Colonic mucosa (tissue), 4 donors: ENCODE data around the gene TAS2R19. TPM values are rescaled to one million over a fixed set of nuclear protein-coding genes. Genes with fewer than 3 reads are reported as not detected.
"Not testable (repeated sequence)": the region's sequence is repeated elsewhere in the genome, so short reads cannot be mapped to it uniquely, and the experiment has no call there.

Experiments
- DNase-seq: peaks from one replicate; pipeline ENCODE4 v3.0.0-alpha.2; 2020
- H3K27ac ChIP-seq: fragments of 200-600 bp; one replicate; pipeline ENCODE4 v1.8.0; 2021
- H3K27me3 ChIP-seq: fragments of 200-600 bp; one replicate; pipeline ENCODE4 v1.8.0; 2021
- H3K36me3 ChIP-seq: fragments of 200-600 bp; one replicate; pipeline ENCODE4 v1.8.0; 2021
- H3K4me1 ChIP-seq: fragments of 200-600 bp; one replicate; pipeline ENCODE4 v1.8.0; 2021; ENCODE audit warnings: mild to moderate bottlenecking
- H3K4me3 ChIP-seq: fragments of 200-600 bp; one replicate; pipeline ENCODE4 v1.8.0; 2021
- H3K9ac ChIP-seq, 2 donors: one replicate each; pipeline ENCODE4 v1.7.0; 2013; ENCODE audit warnings: control low read depth in 2 of 2, low read depth in 2 of 2, low read length in 2 of 2
- H3K9me3 ChIP-seq: fragments of 200-600 bp; one replicate; pipeline ENCODE4 v1.8.0; 2021
- CTCF ChIP-seq: fragments of 200-600 bp; IDR thresholded peaks from one replicate; pipeline ENCODE4 v1.8.0; 2022; ENCODE audit warnings: antibody characterized with exemption, mild to moderate bottlenecking
- intact Hi-C: fragments of 100-400 bp; cut with DNase I; formaldehyde crosslinking; loops from one replicate; pipeline ENCODE4 v1.14.1; 2022
- total RNA-seq, 2 donors: library from RNA; stranded (reverse); fragmentation: NEBNext Ultra II Directional in 1 of 2; extraction: Animal tissue kit (Norgen Biotek cat#: 25700) in 1 of 2; gene quantifications; one replicate each; pipeline ENCODE4 v1.2.1, GENCODE V29; 2021
- donor health status: healthy.
- donor health status: DM: no; HTN: no; CAD: no.
- donor health status: DM: no; HTN: no; CAD: no.

Gene TAS2R19
- total RNA-seq, 2 donors from 2014 or later: 1.6 to 1.9 TPM

DNA sequence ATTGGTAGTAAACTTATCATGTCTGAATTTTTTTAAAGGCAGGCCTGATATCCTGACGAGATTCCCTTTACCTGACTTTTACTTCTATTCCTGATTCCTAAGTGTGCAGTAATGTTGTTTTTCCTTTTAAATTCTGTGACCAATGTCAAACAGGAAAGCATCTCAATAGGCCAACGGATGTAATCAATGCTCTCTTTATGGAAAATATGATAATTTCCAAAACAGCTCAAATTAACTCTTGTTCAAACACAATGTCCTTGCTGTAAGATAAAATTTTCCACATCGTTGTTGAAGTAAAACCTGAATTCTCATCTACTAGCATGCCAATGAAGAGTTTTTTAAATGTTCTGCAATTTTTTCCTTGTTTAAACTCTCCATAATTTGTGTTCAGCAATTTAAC is 16.8 kb upstream of the TAS2R19 start:
- no peaks in the 10 kb centered on the region for H3K36me3 ChIP-seq
- H3K4me1 ChIP-seq: no peaks in the 10 kb centered on the region
- DNase-seq: no peak
- TF ChIP-seq CTCF: no peak
- no peak overlapping the region for H3K4me3 ChIP-seq
- H3K9ac ChIP-seq: no peak overlapping the region
- H3K27me3 ChIP-seq: no peaks in the 10 kb centered on the region
- no peaks in the 10 kb centered on the region for H3K9me3 ChIP-seq
- intact Hi-C loops: no loop called here
- H3K27ac ChIP-seq: no peak overlapping the region

GRCh38 chr12:11033959-11034358 is 11.5 kb upstream of the TAS2R19 start:
- H3K9ac ChIP-seq, DNase-seq, H3K9me3 ChIP-seq, H3K36me3 ChIP-seq, intact Hi-C loops, H3K27me3 ChIP-seq, H3K4me3 ChIP-seq, H3K27ac ChIP-seq, H3K4me1 ChIP-seq: not testable (repeated sequence)

- DNase-seq: no peak
- intact Hi-C loops: no loop called here
- Histone ChIP-seq H3K36me3 (no peaks in the 10 kb centered on the region), H3K9me3 (no peaks in the 10 kb centered on the region), H3K4me3 (no peak within 1 kb of the TSS), H3K9ac (no peak within 1 kb of the TSS), H3K27me3 (no peaks in the 10 kb centered on the region), H3K27ac (no peak within 1 kb of the TSS), H3K4me1 (no peaks in the 10 kb centered on the region)
- no peak for TF ChIP-seq CTCF
Observed at GRCh38 chr12:11031307-11031706, 8.9 kb upstream of the TAS2R19 start, which contains the start of gene TAS2R31. Gene TAS2R31 (minus strand): TSS chr12:11031407. CDS start chr12:11031335, 72 bp downstream.

DNA sequence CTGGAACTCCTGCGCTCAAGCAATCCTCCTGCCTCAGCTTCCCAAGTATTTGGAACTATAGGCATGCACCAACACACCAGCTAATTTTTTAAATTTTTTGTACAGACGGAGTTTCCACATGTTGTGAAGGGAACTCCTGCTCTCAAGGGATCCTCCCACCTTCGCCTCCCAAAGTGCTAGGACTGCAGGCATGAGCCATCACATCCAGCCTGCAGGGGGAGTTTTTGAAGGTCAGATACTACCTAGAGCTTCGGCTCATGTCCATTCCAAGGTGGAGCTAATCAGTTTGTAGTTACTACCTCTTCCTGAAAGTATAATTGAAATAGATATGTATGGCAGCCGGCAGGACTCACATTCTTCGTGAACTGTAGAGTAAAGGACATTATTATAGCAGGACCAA is 3.7 kb upstream of the TAS2R19 start:
- TF ChIP-seq CTCF: no peak
- H3K4me1 ChIP-seq: no peaks in the 10 kb centered on the region
- no peak overlapping the region for H3K9ac ChIP-seq
- no peaks in the 10 kb centered on the region for H3K36me3 ChIP-seq
- no peaks in the 10 kb centered on the region for H3K9me3 ChIP-seq
- H3K27ac ChIP-seq: no peak overlapping the region
- no peaks in the 10 kb centered on the region for H3K27me3 ChIP-seq
- no peak overlapping the region for H3K4me3 ChIP-seq
- intact Hi-C loops: no loop called here
- no peak for DNase-seq

DNA sequence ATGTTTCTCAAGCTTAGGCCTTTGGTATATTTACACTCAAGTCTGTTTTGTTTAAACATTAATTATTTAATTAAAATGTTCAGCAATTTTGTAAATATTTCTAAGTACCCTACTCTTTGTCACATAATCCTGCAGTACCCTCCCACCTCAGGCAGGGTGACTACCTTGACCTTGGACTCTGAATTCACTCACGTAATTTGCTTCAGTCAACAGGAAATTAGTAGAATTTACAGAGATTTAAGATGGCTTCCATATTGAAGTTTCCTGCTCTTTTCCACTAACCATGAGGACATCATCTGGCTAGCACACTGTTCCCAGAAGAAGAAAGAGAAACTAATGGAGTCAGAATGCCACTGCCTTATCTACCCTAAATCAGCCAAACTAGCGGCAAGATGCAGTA is 967 bp upstream of the TAS2R19 start:
- H3K4me1 ChIP-seq: no peaks in the 10 kb centered on the region
- DNase-seq: no peak
- H3K9me3 ChIP-seq: no peaks in the 10 kb centered on the region
- TF ChIP-seq CTCF: no peak
- no peaks in the 10 kb centered on the region for H3K36me3 ChIP-seq
- no peak overlapping the region for H3K9ac ChIP-seq
- no peaks in the 10 kb centered on the region for H3K27me3 ChIP-seq
- no peak overlapping the region for H3K4me3 ChIP-seq
- H3K27ac ChIP-seq: no peak overlapping the region
- intact Hi-C loops: no loop called here

- no peaks in the 10 kb centered on the region for H3K36me3 ChIP-seq
- H3K9ac ChIP-seq: no peak overlapping the region
- H3K27ac ChIP-seq: peak overlapping the region; percentile 78
- peak; percentile 28 for DNase-seq
- no peak for TF ChIP-seq CTCF
- no peaks in the 10 kb centered on the region for H3K9me3 ChIP-seq
- peaks cover 8% of the 10 kb centered on the region for H3K4me1 ChIP-seq
- H3K4me3 ChIP-seq: no peak overlapping the region
- intact Hi-C loops: no loop called here
- no peaks in the 10 kb centered on the region for H3K27me3 ChIP-seq
Observed at GRCh38 chr12:11016937-11017336, 5.5 kb downstream of the TAS2R19 start.
